ENCODE measurements around the gene ANGEL1. TPM values are rescaled to one million over a fixed set of nuclear protein-coding genes. Genes with fewer than 3 reads are reported as not detected.

The ANGEL1 gene
- polyA plus RNA-seq, 1 of the 3 experiments (the other 2 are of a cell fraction): 14.1 TPM

DNA sequence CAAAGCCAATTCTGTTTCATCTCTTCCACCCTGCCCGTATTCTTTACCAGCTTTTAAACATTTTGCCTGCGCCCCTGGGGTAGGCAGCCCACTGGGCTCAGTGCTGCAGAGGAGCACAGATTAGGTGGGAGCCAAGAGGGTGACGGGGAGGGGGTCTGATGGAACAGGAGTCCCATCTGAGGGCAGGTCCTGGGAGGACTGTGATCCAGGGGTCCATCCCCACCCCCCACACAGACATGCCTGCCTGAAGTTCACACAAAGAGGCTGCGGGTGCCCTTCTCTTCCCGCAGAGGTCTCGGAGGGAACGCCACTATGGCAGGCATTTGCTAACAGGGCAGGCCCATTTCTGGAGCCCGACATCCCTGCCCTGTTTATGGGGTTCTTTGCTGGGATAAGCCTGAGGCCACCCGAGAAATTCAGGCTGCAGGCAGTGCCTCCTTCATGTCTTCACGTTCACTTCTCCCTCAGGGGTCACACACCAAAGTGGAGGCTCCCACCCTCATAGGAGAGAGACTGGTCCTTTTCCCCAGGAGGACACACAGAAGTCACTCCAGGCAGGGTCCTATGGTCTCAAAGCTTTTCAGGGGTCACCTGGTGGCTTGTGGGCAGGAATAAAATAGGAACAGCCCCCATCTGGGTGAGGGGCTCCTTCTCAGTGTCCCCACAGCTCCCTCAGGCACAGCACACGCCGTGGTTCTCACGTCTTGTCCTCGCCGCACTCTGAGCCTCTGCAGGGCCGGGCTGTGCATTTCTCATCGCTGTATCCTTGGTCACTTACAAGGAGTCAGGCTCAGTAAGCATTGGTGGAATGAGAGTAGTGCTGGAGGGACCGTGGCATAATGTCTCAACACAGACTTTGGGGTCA is 38.5 kb downstream of the ANGEL1 start:
- Histone ChIP-seq H3K27me3 (ENCODE audit: insufficient read depth) (no peaks in the 10 kb centered on the region), H3K36me3 (replicated peaks in 1 of 2; ENCODE audit: control insufficient read depth in 1 of 2, insufficient read depth in 2 of 2, low read length in 1 of 2) (no peaks in the 10 kb centered on the region), H3K4me2 (peak overlapping the region; percentile 65; the same call in 1 of the 2 replicates), H3K9ac (no peak overlapping the region), H3K79me2 (ENCODE audit: insufficient read depth) (no peaks in the 10 kb centered on the region), H4K20me1 (ENCODE audit: insufficient read depth) (no peaks in the 10 kb centered on the region), H3F3A (replicated peaks; ENCODE audit: insufficient read depth) (no peaks in the 10 kb centered on the region), H3K4me3 (ENCODE audit: low read depth in 2 of 2, low read length in 1 of 2) (no peak overlapping the region), H3K4me1 (ENCODE audit: control insufficient read depth in 1 of 2, insufficient read depth in 2 of 2, low read depth in 1 of 2, low read length in 1 of 2) (peaks cover 14 to 29% of the 10 kb centered on the region in 2 experiments), H2AFZ (ENCODE audit: low read depth) (peak overlapping the region; percentile 20), H3K27ac (ENCODE audit: low read depth in 2 of 2, low read length in 1 of 2) (peak overlapping the region; percentile 64 to 75; a peak in 2 of 4 replicates), H3K9me3 (no peaks in the 10 kb centered on the region), H3K9me2 (no peaks in the 10 kb centered on the region)
- TF ChIP-seq RFX5 (IDR thresholded peaks at IDR 0.05; ENCODE audit: low read length) (no peak), JUND (IDR thresholded peaks at IDR 0.05) (no peak), POLR2AphosphoS5 (IDR thresholded peaks at IDR 0.05; ENCODE audit: low read depth, low read length) (0 out of 2 replicates have a peak, but pooled peaks have one; percentile 2)
- TF ChIP-seq, protein P1, sequence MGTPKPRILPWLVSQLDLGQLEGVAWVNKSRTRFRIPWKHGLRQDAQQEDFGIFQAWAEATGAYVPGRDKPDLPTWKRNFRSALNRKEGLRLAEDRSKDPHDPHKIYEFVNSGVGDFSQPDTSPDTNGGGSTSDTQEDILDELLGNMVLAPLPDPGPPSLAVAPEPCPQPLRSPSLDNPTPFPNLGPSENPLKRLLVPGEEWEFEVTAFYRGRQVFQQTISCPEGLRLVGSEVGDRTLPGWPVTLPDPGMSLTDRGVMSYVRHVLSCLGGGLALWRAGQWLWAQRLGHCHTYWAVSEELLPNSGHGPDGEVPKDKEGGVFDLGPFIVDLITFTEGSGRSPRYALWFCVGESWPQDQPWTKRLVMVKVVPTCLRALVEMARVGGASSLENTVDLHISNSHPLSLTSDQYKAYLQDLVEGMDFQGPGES (IDR thresholded peaks at IDR 0.05; ENCODE audit: low read depth, low read length): no peak
- TF ChIP-seq, protein P2, sequence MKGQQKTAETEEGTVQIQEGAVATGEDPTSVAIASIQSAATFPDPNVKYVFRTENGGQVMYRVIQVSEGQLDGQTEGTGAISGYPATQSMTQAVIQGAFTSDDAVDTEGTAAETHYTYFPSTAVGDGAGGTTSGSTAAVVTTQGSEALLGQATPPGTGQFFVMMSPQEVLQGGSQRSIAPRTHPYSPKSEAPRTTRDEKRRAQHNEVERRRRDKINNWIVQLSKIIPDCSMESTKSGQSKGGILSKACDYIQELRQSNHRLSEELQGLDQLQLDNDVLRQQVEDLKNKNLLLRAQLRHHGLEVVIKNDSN (IDR thresholded peaks at IDR 0.05; ENCODE audit: borderline replicate concordance, low read depth): no peak
- TF ChIP-seq, protein P3, sequence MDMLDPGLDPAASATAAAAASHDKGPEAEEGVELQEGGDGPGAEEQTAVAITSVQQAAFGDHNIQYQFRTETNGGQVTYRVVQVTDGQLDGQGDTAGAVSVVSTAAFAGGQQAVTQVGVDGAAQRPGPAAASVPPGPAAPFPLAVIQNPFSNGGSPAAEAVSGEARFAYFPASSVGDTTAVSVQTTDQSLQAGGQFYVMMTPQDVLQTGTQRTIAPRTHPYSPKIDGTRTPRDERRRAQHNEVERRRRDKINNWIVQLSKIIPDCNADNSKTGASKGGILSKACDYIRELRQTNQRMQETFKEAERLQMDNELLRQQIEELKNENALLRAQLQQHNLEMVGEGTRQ (IDR thresholded peaks at IDR 0.05; ENCODE audit: borderline replicate concordance, low read depth, low read length): no peak
- ChIA-PET CTCF (interaction anchor here (1.0 to 2.5 kb wide), 3 partner anchors 11 to 724 kb away, joined by 3 to 10 read pairs (median 9); no protein-coding TSS in a partner anchor), POLR2A (no interaction called here)
- 96% methylated on average over 11 of the region's 18 CpGs for WGBS (ENCODE audit: low lambda C conversion rate)
- DNase-seq: no peak

DNA sequence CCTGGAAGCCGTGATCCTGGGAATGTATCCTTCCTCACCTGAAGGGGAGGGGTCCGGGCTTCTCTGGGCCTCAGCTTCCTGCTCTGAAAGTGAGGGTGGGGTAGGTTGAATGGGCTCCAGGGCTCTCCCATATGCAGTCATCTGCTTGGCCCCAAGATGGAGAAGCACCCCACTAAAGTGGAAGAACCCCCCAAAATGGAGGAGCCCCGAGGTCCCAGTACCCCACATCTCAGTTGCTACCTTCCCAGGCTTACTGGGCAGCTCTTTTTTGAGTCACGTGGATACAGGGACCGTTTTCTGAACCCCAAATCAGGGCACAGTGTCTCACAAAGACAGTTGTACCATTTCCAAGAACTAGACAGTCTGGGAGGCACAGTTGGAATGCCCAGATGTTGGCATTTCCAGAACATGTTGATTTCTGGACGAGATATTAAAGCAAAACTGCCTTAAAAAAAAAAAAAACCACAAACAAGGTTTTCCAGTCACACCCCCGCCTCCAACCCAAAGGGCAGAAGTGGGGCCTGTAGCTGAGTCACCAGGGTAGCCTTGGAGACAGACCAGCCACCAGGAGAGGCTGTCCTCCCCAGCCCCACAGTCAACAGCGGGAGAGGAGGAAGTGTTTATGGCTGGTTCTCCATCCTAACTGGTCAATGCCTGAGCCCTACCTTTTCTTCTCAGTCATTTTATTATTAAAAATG is 39.3 kb downstream of the ANGEL1 start:
- H3K9ac ChIP-seq: no peak overlapping the region
- no peaks in the 10 kb centered on the region for H3K36me3 ChIP-seq (replicated peaks in 1 of 2; ENCODE audit: control insufficient read depth in 1 of 2, insufficient read depth in 2 of 2, low read length in 1 of 2)
- DNase-seq: peak; percentile 69
- no peaks in the 10 kb centered on the region for H3F3A ChIP-seq (replicated peaks; ENCODE audit: insufficient read depth)
- H2AFZ ChIP-seq (ENCODE audit: low read depth): peak overlapping the region; percentile 54
- no peak overlapping the region for H3K4me3 ChIP-seq (ENCODE audit: low read depth in 2 of 2, low read length in 1 of 2)
- no peaks in the 10 kb centered on the region for H3K9me2 ChIP-seq
- ChIA-PET POLR2A (no interaction called here), CTCF (interaction anchor here (1.0 to 5.7 kb wide), 5 partner anchors 7 to 723 kb away, joined by 3 to 23 read pairs (median 9); no protein-coding TSS in a partner anchor)
- 46% methylated on average over 8 of the region's 8 CpGs for WGBS (ENCODE audit: low lambda C conversion rate)
- peak overlapping the region; percentile 65 for H3K4me2 ChIP-seq
- no peaks in the 10 kb centered on the region for H3K27me3 ChIP-seq (ENCODE audit: insufficient read depth)
- peak; percentile 81 for TF ChIP-seq FOSL2 (IDR thresholded peaks at IDR 0.05; ENCODE audit: borderline replicate concordance, low read depth)
- no peak for TF ChIP-seq TEAD4 (IDR thresholded peaks at IDR 0.05; ENCODE audit: borderline replicate concordance, insufficient read depth)
- TF ChIP-seq YY1 (IDR thresholded peaks at IDR 0.05; ENCODE audit: low read depth): no peak
- peak; percentile 14; the same call in 1 of the 2 replicates for TF ChIP-seq RXRA (IDR thresholded peaks at IDR 0.05; ENCODE audit: borderline replicate concordance, low read depth)
- TF ChIP-seq JUND (IDR thresholded peaks at IDR 0.05): peak; percentile 55
- TF ChIP-seq, protein P4, sequence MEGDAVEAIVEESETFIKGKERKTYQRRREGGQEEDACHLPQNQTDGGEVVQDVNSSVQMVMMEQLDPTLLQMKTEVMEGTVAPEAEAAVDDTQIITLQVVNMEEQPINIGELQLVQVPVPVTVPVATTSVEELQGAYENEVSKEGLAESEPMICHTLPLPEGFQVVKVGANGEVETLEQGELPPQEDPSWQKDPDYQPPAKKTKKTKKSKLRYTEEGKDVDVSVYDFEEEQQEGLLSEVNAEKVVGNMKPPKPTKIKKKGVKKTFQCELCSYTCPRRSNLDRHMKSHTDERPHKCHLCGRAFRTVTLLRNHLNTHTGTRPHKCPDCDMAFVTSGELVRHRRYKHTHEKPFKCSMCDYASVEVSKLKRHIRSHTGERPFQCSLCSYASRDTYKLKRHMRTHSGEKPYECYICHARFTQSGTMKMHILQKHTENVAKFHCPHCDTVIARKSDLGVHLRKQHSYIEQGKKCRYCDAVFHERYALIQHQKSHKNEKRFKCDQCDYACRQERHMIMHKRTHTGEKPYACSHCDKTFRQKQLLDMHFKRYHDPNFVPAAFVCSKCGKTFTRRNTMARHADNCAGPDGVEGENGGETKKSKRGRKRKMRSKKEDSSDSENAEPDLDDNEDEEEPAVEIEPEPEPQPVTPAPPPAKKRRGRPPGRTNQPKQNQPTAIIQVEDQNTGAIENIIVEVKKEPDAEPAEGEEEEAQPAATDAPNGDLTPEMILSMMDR (IDR thresholded peaks at IDR 0.05): peak; percentile 16; the same call in 1 of the 2 replicates
- peak; percentile 27; the same call in 1 of the 2 replicates for TF ChIP-seq POLR2AphosphoS5 (IDR thresholded peaks at IDR 0.05; ENCODE audit: low read depth, low read length)
- TF ChIP-seq NFIC (IDR thresholded peaks at IDR 0.05; ENCODE audit: borderline replicate concordance): no peak
- peak; percentile 58 for TF ChIP-seq TCF12 (IDR thresholded peaks at IDR 0.05)
- H3K4me1 ChIP-seq (ENCODE audit: control insufficient read depth in 1 of 2, insufficient read depth in 2 of 2, low read depth in 1 of 2, low read length in 1 of 2): peaks cover 14 to 30% of the 10 kb centered on the region in 2 experiments
- no peaks in the 10 kb centered on the region for H3K79me2 ChIP-seq (ENCODE audit: insufficient read depth)
- no peaks in the 10 kb centered on the region for H3K9me3 ChIP-seq
- peak overlapping the region; percentile 64 to 75 for H3K27ac ChIP-seq (ENCODE audit: low read depth in 2 of 2, low read length in 1 of 2)
- H4K20me1 ChIP-seq (ENCODE audit: insufficient read depth): no peaks in the 10 kb centered on the region

All from SK-N-SH (cell line).